Measurements from ENCODE around the gene YPEL1. TPM values are rescaled to one million over a fixed set of nuclear protein-coding genes. Genes with fewer than 3 reads are reported as not detected.

The YPEL1 gene
- total and polyA plus RNA-seq, 4 experiments from 2014 or later = 4.9 to 9.8 (median 6.6) TPM

GRCh38 chr22:21677606-21678443 lies 57.8 kb downstream of the YPEL1 start:
- intact Hi-C loops (cut with micrococcal nuclease) = no loop called here
- Mint-ChIP-seq H3K27me3 (no peaks in the 10 kb centered on the region), H3K36me3 (peaks cover 27 to 50% of the 10 kb centered on the region in 2 donors), H3K4me1 (peaks cover 0 to 4% (median under 1%) of the 10 kb centered on the region in 4 donors), H3K9me3 (no peaks in the 10 kb centered on the region), H3K27ac (peak overlapping the region in 1 of 7 donors; percentile 37), H3K4me3 (no peak overlapping the region)
- Histone ChIP-seq H3K36me3 (ENCODE audit: insufficient read depth, low read length) (peaks cover 47% of the 10 kb centered on the region), H3K4me3 (ENCODE audit: low read length in 2 of 2) (no peak overlapping the region), H3K9me3 (ENCODE audit: control insufficient read depth in 1 of 2, low read length in 2 of 2) (no peaks in the 10 kb centered on the region), H3K27me3 (ENCODE audit: insufficient read depth, low read length) (no peaks in the 10 kb centered on the region), H3K27ac (ENCODE audit: low read depth, low read length) (no peak overlapping the region), H3K4me1 (ENCODE audit: insufficient read depth, low read length) (no peaks in the 10 kb centered on the region)
- CTCF ChIA-PET (ENCODE audit: partially characterized antibody) = no interaction called here
- POLR2A ChIA-PET (ENCODE audit: partially characterized antibody) = no interaction called here
- DNase-seq = no peak

GRCh38 chr22:21674638-21675245 lies 60.9 kb downstream of the YPEL1 start:
- Mint-ChIP-seq H3K36me3 (peaks cover 40 to 62% of the 10 kb centered on the region in 2 donors), H3K9me3 (no peaks in the 10 kb centered on the region), H3K4me1 (peaks cover 4 to 10% (median 6%) of the 10 kb centered on the region in 4 donors), H3K27ac (no peak overlapping the region), H3K27me3 (no peaks in the 10 kb centered on the region), H3K4me3 (no peak overlapping the region)
- Histone ChIP-seq H3K4me3 (ENCODE audit: low read length in 2 of 2) (no peak overlapping the region), H3K27me3 (ENCODE audit: insufficient read depth, low read length) (no peaks in the 10 kb centered on the region), H3K36me3 (ENCODE audit: insufficient read depth, low read length) (peaks cover 55% of the 10 kb centered on the region), H3K27ac (ENCODE audit: low read depth, low read length) (no peak overlapping the region), H3K9me3 (ENCODE audit: control insufficient read depth in 1 of 2, low read length in 2 of 2) (no peaks in the 10 kb centered on the region), H3K4me1 (ENCODE audit: insufficient read depth, low read length) (no peaks in the 10 kb centered on the region)
- intact Hi-C loops (cut with micrococcal nuclease) = no loop called here
- DNase-seq = no peak
- POLR2A ChIA-PET (ENCODE audit: partially characterized antibody) = interaction anchor here (1.8 kb wide), 1 partner anchor 9 kb away, joined by 6 read pairs; the partner anchor contains the start of gene PPIL2
- CTCF ChIA-PET (ENCODE audit: partially characterized antibody) = no interaction called here

GRCh38 chr22:21673534-21674321 lies 61.9 kb downstream of the YPEL1 start:
- Histone ChIP-seq H3K27ac (ENCODE audit: low read depth, low read length) (no peak overlapping the region), H3K4me3 (ENCODE audit: low read length in 2 of 2) (no peak overlapping the region), H3K4me1 (ENCODE audit: insufficient read depth, low read length) (no peaks in the 10 kb centered on the region), H3K36me3 (ENCODE audit: insufficient read depth, low read length) (peaks cover 58% of the 10 kb centered on the region), H3K27me3 (ENCODE audit: insufficient read depth, low read length) (no peaks in the 10 kb centered on the region), H3K9me3 (ENCODE audit: control insufficient read depth in 1 of 2, low read length in 2 of 2) (no peaks in the 10 kb centered on the region)
- H3K4me1 Mint-ChIP-seq = peaks cover 6 to 15% (median 13%) of the 10 kb centered on the region in 4 donors
- no peaks in the 10 kb centered on the region for H3K9me3 Mint-ChIP-seq
- no peak overlapping the region for H3K4me3 Mint-ChIP-seq
- no peak for DNase-seq
- ChIA-PET POLR2A (ENCODE audit: partially characterized antibody) (interaction anchor here (1.2 to 1.8 kb wide), 2 partner anchors 8 kb away, joined by 3 to 6 read pairs; partner anchors contain the start of gene PPIL2), CTCF (ENCODE audit: partially characterized antibody) (no interaction called here)
- H3K27me3 Mint-ChIP-seq = no peaks in the 10 kb centered on the region
- intact Hi-C loops (cut with micrococcal nuclease) = no loop called here
- peak overlapping the region in 2 of 7 donors; percentile 52 to 65 for H3K27ac Mint-ChIP-seq
- peaks cover 41 to 67% of the 10 kb centered on the region in 2 donors for H3K36me3 Mint-ChIP-seq

GRCh38 chr22:21672107-21672629 lies 63.4 kb downstream of the YPEL1 start:
- no peak for DNase-seq
- peaks cover 58% of the 10 kb centered on the region for H3K36me3 ChIP-seq (ENCODE audit: insufficient read depth, low read length)
- peaks cover 37 to 64% of the 10 kb centered on the region in 2 donors for H3K36me3 Mint-ChIP-seq
- POLR2A ChIA-PET (ENCODE audit: partially characterized antibody) = interaction anchor here (1.2 kb wide), 1 partner anchor 10 kb away, joined by 3 read pairs; no protein-coding TSS in a partner anchor
- H3K4me3 ChIP-seq (ENCODE audit: low read length in 2 of 2) = no peak overlapping the region
- H3K9me3 ChIP-seq (ENCODE audit: control insufficient read depth in 1 of 2, low read length in 2 of 2) = no peaks in the 10 kb centered on the region
- H3K4me1 Mint-ChIP-seq = peaks cover 15 to 26% (median 19%) of the 10 kb centered on the region in 4 donors
- CTCF ChIA-PET (ENCODE audit: partially characterized antibody) = no interaction called here
- H3K27ac ChIP-seq (ENCODE audit: low read depth, low read length) = no peak overlapping the region
- H3K27me3 ChIP-seq (ENCODE audit: insufficient read depth, low read length) = no peaks in the 10 kb centered on the region
- H3K4me3 Mint-ChIP-seq = no peak overlapping the region
- no peaks in the 10 kb centered on the region for H3K27me3 Mint-ChIP-seq
- peak overlapping the region in 1 of 7 donors; percentile 61 for H3K27ac Mint-ChIP-seq
- intact Hi-C loops (cut with micrococcal nuclease) = no loop called here
- peaks cover 9% of the 10 kb centered on the region for H3K4me1 ChIP-seq (ENCODE audit: insufficient read depth, low read length)
- H3K9me3 Mint-ChIP-seq = no peaks in the 10 kb centered on the region

GRCh38 chr22:21669026-21669425 lies 66.6 kb downstream of the YPEL1 start:
- DNase-seq = no peak
- peaks cover 15 to 47% of the 10 kb centered on the region in 2 donors for H3K36me3 Mint-ChIP-seq
- CTCF ChIA-PET (ENCODE audit: partially characterized antibody) = no interaction called here

GRCh38 chr22:21666786-21667185 lies 68.8 kb downstream of the YPEL1 start:
- intact Hi-C loops (cut with micrococcal nuclease) = loop anchor here (1.0 kb wide), 2 partner anchors 14 to 24 kb away; partner anchors contain the start of gene SDF2L1
- no peaks in the 10 kb centered on the region for H3K9me3 Mint-ChIP-seq
- peak overlapping the region; percentile 83 for H3K27ac ChIP-seq (ENCODE audit: low read depth, low read length)
- H3K27me3 Mint-ChIP-seq = no peaks in the 10 kb centered on the region
- H3K27ac Mint-ChIP-seq = peak overlapping the region; percentile 52 to 99 (median 76)
- ChIA-PET POLR2A (ENCODE audit: partially characterized antibody) (interaction anchor here (1.0 to 1.9 kb wide), 5 partner anchors 14 to 316 kb away, joined by 3 to 19 read pairs (median 4); partner anchors contain the start of genes CCDC116, TOP3B and YDJC), CTCF (ENCODE audit: partially characterized antibody) (interaction anchor here (1.9 to 2.1 kb wide), 2 partner anchors 24 to 37 kb away, joined by 10 to 15 read pairs; partner anchors contain the start of genes SDF2L1 and YDJC)
- H3K4me1 ChIP-seq (ENCODE audit: insufficient read depth, low read length) = peaks cover 25% of the 10 kb centered on the region
- no peaks in the 10 kb centered on the region for H3K9me3 ChIP-seq (ENCODE audit: control insufficient read depth in 1 of 2, low read length in 2 of 2)
- H3K4me3 ChIP-seq (ENCODE audit: low read length in 2 of 2) = peak overlapping the region; percentile 43 to 97
- peaks cover 18% of the 10 kb centered on the region for H3K36me3 ChIP-seq (ENCODE audit: insufficient read depth, low read length)
- no peak for DNase-seq
- H3K36me3 Mint-ChIP-seq = peaks cover 8 to 28% of the 10 kb centered on the region in 2 donors
- peak overlapping the region; percentile 89 to 100 (median 97) for H3K4me3 Mint-ChIP-seq
- H3K4me1 Mint-ChIP-seq = peaks cover 19 to 45% (median 32%) of the 10 kb centered on the region in 4 donors
- no peaks in the 10 kb centered on the region for H3K27me3 ChIP-seq (ENCODE audit: insufficient read depth, low read length)

More at GRCh38 chr22:21669026-21669425, 66.6 kb downstream of the YPEL1 start:
- peak overlapping the region in 3 of 7 donors; percentile 48 to 65 (median 55) for H3K27ac Mint-ChIP-seq
- H3K9me3 ChIP-seq (ENCODE audit: control insufficient read depth in 1 of 2, low read length in 2 of 2) = no peaks in the 10 kb centered on the region
- no peak overlapping the region for H3K27ac ChIP-seq (ENCODE audit: low read depth, low read length)
- H3K36me3 ChIP-seq (ENCODE audit: insufficient read depth, low read length) = peaks cover 40% of the 10 kb centered on the region
- no peaks in the 10 kb centered on the region for H3K27me3 ChIP-seq (ENCODE audit: insufficient read depth, low read length)
- H3K27me3 Mint-ChIP-seq = no peaks in the 10 kb centered on the region
- intact Hi-C loops (cut with micrococcal nuclease) = no loop called here
- H3K4me1 ChIP-seq (ENCODE audit: insufficient read depth, low read length) = peaks cover 25% of the 10 kb centered on the region
- peak overlapping the region in 2 of 8 donors; percentile 18 to 43 for H3K4me3 Mint-ChIP-seq
- H3K4me1 Mint-ChIP-seq = peaks cover 20 to 49% (median 30%) of the 10 kb centered on the region in 4 donors
- no peak overlapping the region for H3K4me3 ChIP-seq (ENCODE audit: low read length in 2 of 2)
- POLR2A ChIA-PET (ENCODE audit: partially characterized antibody) = no interaction called here
- no peaks in the 10 kb centered on the region for H3K9me3 Mint-ChIP-seq
